Measurements from ENCODE around the gene CD79B.

The CD79B gene

DNA sequence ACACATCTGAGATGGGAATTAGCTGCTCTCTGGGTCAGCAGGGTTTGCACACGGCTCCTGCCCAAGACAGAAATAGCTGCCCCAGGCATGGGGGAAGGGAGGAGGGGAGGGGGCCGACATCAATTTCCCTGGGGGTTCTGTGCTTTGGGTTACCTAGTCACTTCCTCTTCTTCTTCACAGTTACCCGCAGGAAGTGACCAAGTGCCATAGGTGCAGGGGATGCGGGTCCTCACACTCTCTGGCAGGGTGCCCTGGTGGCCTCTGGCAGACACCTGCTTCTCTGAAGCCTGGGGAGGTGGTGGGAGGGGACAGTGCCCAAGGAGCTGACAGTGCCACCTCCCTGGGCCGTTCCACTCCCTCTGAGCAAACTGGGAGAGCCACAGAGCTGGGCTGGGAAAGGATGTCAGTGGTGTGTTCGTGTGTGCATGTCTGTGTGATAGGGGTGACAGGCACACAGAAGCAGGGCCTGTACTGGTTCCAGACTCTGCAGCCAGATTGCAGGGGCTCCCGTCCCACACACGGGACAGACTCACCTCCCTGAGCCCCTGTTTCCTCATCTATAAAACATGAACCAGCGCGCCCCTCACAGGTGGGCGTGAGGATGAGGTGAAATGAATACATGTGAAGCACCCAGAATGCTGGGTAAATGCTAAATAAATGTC, 22.4 kb upstream of the CD79B start:
- no peak for DNase-seq (ENCODE audit: low read depth, low spot score)

DNA sequence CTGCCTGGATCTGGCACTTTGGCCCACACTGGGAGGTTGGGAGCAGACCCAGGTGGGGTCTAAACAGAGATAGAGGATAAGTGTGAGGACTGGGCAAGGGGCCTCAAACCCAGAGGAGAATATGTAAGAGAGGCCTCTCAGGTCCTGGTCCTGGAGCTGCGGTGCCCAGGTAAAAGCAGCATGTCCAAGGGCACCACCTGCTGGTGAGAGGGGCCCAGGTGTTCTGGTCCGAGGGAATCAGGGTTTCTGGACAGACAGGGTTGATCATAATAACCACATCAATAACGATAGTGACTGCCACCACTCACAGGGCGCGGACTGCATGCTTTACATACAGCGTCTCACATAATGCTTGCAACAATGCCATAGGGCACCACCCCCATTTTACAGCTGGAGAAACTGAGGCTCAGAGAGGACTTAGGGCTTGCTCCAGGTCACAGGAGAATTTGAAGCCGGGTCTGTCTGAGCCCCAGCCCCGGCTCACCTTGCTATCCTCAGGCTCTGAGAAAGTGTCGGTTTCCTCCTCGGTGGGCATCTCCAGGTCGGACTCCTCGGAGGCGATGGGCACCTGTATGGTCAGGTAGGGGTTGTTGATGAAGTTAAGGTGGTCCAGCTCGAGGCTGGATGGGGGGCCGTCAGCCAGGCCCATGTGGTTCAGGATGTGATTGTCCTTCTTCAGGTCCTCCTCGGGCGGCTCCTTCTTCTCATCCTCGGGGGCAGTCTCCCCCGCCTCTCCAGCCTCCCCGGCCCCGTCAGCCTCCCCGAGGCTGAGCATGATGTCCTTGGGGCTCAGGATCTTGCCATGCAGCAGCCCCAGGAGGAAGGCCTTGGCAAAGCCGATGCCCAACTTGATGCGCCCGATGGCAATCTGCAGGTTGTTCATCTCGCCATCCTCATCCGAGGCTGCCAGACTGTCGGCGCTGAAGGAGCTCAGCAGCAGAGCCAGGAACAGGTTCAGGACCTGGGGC, 19.1 kb upstream of the CD79B start:
- no peak for DNase-seq (ENCODE audit: low read depth, low spot score)

DNA sequence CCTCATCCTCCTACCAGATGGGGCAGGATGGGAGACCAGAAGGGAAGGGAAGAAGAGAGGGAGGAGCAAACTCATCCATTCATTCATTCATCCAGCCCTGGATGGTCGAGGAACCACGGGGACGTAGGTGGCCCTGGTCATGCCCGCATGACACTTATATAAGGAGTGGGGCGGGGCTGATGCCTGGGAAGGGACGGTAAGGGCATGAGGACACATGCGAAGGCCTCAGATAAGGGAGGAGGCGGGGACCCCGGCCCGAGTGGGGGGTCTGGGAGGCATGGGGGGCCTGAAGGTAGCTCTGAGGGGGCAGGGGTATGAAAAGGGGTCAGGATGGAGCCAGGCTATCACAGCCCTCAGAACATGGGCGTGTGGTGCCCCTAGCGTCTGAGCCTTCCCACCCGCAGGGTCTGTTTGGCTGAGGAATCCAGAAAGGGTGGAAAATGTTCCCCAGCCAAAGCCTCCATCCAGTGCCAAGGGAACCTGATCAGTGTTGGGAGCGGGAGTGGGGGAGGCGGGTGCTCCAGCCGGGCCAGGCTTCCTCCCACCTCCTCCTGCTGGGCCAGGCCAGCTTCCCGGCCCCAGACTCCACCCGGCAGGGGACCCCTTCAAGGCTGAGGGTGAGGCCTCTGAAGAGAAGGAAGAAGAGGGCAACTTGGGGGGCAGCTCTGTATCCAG, 17.6 kb upstream of the CD79B start:
- DNase-seq (ENCODE audit: low read depth, low spot score), result no peak

DNA sequence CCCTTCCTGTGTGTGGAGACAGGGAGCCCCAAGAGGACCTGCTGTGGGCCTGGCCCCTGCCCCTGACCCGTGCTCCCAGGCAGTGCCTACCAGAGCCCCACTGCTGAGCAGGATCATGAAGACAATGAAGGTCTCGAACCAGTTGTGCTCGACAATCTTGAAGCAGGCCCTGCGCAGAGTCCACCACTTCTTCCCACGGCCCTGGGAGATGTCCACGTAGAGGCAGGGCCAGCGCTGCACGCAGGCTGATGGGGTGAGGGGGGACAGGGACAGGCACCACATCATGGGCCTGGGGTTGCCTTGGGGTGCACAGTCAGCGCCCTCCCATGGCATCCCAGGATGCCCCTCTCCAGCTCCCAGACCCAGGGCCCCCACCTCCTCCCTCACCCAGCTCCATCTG, 16.4 kb upstream of the CD79B start:
- no peak for DNase-seq (ENCODE audit: low read depth, low spot score)

DNA sequence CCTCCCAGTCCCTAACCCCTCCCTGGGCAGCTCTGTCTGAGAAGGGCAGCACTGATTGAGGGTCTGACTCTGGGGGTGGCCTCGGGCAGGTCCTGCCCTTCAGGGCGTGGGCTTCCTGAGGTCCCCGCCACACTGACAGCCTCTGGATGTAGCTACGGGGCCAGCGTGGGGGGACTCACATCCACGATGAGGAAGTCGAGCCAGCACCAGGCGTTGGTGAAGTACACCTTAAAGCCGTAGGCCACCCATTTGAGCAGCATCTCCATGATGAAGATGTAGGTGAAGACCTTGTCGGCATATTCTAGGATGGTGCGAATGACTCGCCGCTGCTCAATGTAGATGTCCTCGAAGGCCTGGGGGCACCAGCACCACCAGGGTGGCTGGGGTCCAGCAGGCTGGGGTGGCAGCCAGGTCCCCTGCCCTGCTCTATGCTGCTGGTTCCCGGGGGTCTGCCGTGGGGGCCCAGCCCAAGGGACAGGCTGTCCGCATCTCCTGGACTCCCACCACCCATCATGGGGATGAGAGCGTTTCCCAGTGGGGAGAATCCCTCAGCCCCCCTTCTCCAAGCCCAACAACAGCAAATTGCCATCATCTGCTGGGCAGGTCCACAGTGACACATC, 15.7 kb upstream of the CD79B start:
- no peak for DNase-seq (ENCODE audit: low read depth, low spot score)

GRCh38 chr17:63946440-63947363, 14.6 kb upstream of the CD79B start:
- DNase-seq (ENCODE audit: low read depth, low spot score), result peak; percentile 25

- DNase-seq (ENCODE audit: low read depth, low spot score), result no peak
Measured at GRCh38 chr17:63945784-63946439, 13.8 kb upstream of the CD79B start.

DNA sequence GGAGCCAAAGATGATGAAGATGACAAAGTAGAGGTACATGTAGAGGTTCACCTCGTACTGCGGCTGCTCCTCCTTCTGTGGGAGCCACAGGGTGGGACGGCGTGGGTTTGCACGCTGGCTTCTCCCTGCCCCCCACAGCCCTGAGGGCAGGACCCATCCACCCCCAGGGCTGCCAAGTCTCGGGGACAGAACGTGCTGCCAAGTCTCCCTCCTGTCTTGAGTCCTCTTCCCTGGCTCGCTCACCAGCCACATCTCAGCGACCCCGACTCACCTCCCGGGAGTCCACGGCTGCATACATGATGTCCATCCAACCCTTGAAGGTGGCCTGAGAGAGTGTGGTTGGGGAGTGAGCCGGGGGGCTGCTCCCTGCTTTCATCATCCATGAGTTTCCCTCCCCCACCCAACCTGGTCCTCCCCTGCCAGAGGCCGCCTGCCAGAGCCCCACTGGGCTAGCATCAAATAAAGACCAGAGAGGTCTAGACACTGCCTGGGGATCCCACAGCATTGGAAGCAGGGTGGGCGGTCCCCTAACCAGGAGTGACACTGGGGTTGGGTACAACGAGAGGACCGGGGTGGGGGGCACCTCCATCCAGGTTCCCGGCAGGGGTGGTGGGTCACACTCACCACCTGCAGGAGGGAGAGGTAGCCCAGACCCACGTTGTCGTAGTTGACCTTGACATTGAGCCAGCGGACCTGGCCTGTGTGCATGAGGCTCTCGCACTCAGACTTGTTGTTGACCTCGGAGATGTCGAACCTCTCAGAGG, 12.8 kb upstream of the CD79B start:
- no peak for DNase-seq (ENCODE audit: low read depth, low spot score)

DNA sequence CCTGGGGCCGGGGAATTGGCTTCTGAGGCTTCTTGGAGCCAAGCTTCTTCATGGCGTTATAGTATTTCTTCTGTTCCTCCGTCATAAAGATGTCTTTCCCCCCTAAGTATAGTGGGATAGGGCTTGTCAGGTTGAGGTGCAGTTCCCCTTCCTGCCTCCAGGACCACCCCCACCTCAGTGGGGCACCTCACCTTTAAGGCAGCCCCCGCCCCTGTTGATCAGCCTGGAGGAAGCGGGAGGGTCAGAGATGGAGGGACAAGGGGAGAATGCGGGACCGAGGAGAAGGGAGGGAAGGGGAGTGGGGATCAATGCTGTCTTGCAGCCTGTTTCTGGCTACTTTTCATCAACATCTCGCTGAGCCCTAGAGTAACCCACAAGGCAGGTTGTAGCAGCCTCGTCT, 11.6 kb upstream of the CD79B start:
- DNase-seq (ENCODE audit: low read depth, low spot score), result no peak

DNA sequence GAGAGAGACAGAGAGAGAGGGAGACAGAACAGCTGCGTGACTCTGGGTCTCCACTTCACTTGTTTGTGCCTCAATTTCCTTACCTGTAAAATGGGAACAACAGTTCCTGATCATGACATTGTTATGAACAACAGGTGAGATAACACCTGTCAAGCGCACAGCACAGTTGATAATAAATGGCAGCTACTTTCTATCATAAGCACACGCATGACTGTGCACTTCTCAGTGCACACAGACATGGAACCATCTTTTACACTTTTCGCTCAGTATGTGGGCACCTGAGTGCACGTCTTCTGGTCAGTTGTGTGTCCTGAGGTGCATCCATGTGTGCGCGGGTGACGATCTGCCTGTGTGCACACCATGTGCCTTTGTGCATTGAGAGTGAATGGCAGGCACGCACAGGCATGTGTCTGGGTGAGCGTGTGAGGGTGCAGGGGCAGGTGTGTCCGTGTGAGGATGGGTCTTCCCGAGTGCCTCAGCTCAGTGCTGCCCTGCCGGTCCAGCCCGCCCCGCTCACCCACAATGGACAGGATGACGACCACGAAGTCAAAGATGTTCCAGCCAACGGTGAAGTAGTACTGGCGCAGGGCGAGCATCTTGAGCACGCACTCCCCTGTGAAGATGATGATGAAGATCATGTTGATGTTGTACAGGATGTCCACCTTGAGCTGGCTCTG, 10.3 kb upstream of the CD79B start:
- DNase-seq (ENCODE audit: low read depth, low spot score), result no peak

DNA sequence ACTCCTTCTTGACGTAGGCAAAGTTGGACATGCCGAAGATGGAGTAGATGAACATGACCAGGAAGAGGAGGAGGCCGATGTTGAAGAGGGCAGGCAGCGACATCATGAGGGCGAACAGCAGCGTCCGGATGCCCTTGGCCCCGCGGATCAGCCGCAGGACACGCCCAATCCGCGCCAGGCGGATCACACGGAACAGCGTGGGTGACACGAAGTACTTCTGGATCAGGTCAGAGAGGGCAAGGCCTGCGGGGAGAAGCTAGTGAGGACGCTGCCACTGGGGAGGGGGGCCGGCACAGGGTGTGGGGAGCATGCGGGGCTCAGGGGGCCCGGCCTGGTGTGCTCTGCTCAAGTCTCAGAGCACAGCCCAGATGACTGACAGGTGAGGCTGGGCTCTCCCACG, 9.6 kb upstream of the CD79B start:
- DNase-seq (ENCODE audit: low read depth, low spot score), result no peak

- no peak for DNase-seq (ENCODE audit: low read depth, low spot score)
Measured at GRCh38 chr17:63941162-63941561, 9.0 kb upstream of the CD79B start.

DNA sequence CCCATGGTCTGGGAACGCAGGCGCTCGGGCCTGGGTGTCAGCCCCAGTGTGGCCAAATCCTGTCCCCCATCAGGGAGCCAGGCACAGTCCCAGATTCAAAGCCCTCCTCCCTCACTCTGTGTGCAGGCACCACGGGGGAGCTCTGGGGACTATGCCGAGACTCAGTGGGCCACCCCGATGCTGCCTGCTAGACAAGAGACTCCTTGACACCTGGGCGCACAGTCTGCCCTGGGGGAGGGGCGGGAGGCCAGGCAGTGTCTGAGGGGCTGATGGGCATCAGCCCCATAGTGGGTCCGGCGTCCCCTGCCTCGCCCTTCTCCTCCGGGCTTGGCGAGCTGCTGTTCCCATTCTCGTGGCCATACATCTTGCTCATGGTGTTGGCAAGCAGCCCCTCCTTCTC, 8.5 kb upstream of the CD79B start:
- no peak for DNase-seq (ENCODE audit: low read depth, low spot score)

GRCh38 chr17:63939884-63940283, 7.8 kb upstream of the CD79B start:
- DNase-seq (ENCODE audit: low read depth, low spot score), result no peak

DNA sequence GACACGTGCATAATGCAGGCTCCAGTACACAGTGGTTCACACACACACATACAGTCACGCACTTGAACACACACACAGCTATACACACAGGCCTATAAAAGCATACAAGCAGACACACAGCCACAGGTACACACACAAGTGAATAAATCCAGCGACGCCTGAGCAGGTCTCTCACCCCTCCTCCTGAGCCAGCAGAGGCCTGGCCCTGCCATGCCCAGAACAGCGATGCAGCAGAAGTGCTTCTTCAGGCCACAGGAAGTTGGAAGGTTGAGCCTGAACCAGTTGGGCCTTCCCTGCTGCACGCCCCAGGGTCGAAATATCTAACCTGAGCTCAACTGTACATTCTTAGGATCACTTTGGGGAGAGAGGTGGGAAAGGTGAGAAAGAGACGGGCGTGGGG, 7.3 kb upstream of the CD79B start:
- DNase-seq (ENCODE audit: low read depth, low spot score), result no peak

DNA sequence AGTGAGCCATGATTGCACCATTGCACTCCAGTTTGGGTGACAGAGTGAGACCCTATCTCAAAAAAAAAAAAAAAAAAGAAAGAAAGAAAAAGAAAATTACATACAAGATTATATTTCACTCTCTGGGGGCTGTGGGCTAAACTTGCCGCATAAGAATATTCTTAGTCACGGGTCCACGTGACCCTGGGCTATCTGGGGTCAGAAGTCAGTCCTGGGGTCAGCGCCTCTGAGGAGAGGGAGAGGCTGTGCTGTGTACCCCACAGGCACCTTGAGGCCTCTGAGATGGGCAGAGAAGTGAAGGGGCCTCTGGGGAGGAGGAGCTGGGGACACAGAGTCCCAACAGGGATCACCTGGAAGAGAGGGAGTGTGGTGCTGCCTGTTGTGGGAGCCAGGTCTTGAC, 5.8 kb upstream of the CD79B start:
- DNase-seq (ENCODE audit: low read depth, low spot score), result no peak

GRCh38 chr17:63937319-63937718, 5.2 kb upstream of the CD79B start:
- DNase-seq (ENCODE audit: low read depth, low spot score), result no peak

GRCh38 chr17:63934183-63935112, 2.3 kb upstream of the CD79B start:
- no peak for DNase-seq (ENCODE audit: low read depth, low spot score)

All from activated naive CD8-positive, alpha-beta T cell treated with anti-CD3 and anti-CD28 coated beads, Interleukin-2, amount 50 U/mL, for 16 hours (primary cell).